Mammary epithelial cell (primary cell): Measurements from ENCODE around the gene ATP10B.

Experiments
- EZH2 ChIP-seq: IDR thresholded peaks from 2 replicates; pipeline ENCODE4 v1.6.1; 2012; ENCODE audit warnings: low read length, inconsistent platforms, borderline replicate concordance
- TF ChIP-seq, protein P1 (sequence below), 2 donors: IDR thresholded peaks in 1 of 2; conservative IDR thresholded peaks in 1 of 2; 2 replicates each; pipeline ENCODE4 v1.5.1; 2011 to 2012; ENCODE audit warnings: inconsistent platforms in 2 of 2, low read length in 2 of 2, mild to moderate bottlenecking in 2 of 2, control low read depth in 1 of 2, low read depth in 1 of 2; ENCODE audit not compliant: insufficient read depth in 1 of 2; ENCODE audit errors: extremely low read depth in 1 of 2

- TF ChIP-seq, protein P1, sequence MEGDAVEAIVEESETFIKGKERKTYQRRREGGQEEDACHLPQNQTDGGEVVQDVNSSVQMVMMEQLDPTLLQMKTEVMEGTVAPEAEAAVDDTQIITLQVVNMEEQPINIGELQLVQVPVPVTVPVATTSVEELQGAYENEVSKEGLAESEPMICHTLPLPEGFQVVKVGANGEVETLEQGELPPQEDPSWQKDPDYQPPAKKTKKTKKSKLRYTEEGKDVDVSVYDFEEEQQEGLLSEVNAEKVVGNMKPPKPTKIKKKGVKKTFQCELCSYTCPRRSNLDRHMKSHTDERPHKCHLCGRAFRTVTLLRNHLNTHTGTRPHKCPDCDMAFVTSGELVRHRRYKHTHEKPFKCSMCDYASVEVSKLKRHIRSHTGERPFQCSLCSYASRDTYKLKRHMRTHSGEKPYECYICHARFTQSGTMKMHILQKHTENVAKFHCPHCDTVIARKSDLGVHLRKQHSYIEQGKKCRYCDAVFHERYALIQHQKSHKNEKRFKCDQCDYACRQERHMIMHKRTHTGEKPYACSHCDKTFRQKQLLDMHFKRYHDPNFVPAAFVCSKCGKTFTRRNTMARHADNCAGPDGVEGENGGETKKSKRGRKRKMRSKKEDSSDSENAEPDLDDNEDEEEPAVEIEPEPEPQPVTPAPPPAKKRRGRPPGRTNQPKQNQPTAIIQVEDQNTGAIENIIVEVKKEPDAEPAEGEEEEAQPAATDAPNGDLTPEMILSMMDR (conservative IDR thresholded peaks at IDR 0.05 in 1 of 2, IDR thresholded peaks at IDR 0.05 in 1 of 2; ENCODE audit: extremely low read depth in 1 of 2, insufficient read depth in 1 of 2, low read depth in 1 of 2, low read length in 2 of 2) = no peak
- no peak for TF ChIP-seq EZH2
These were observed 49.6 kb upstream of the ATP10B start for GRCh38 chr5:160901656-160902055.
